ENCODE data around the gene KDM5A. TPM values are rescaled to one million over a fixed set of nuclear protein-coding genes. Genes with fewer than 3 reads are reported as not detected.

Gene KDM5A
- polyA plus RNA-seq, 1 donor (not counting 4 experiments of a cell fraction or from before 2014, with no cell fraction given) = 14.5 TPM

- Histone ChIP-seq H3K27me3 (ENCODE audit: control insufficient read depth, extremely low read depth, insufficient read depth, low read length) (peaks cover 13% of the 10 kb centered on the region), H3K4me2 (ENCODE audit: control insufficient read depth, extremely low read depth, insufficient read depth, low read depth, low read length) (no peak overlapping the region), H3K79me2 (ENCODE audit: control insufficient read depth, insufficient read depth, low read length) (no peaks in the 10 kb centered on the region), H3K4me3 (ENCODE audit: control insufficient read depth in 2 of 3, extremely low read depth in 1 of 3, insufficient read depth in 2 of 3, low read depth in 1 of 3, low read length in 3 of 3) (no peak overlapping the region), H4K20me1 (ENCODE audit: control insufficient read depth, extremely low read depth, insufficient read depth, low read length) (no peaks in the 10 kb centered on the region), H3K9me3 (ENCODE audit: control insufficient read depth, low read depth, low read length) (no peaks in the 10 kb centered on the region), H3K27ac (ENCODE audit: control insufficient read depth, insufficient read depth, low read length) (no peak overlapping the region), H3K36me3 (ENCODE audit: control insufficient read depth in 2 of 2, extremely low read depth in 1 of 2, insufficient read depth in 2 of 2, low read length in 2 of 2) (no peaks in the 10 kb centered on the region), H3K9me1 (ENCODE audit: control insufficient read depth, extremely low read depth, insufficient read depth, low read length) (no peaks in the 10 kb centered on the region), H3K9ac (ENCODE audit: control insufficient read depth, extremely low read depth, insufficient read depth, low read length) (no peak overlapping the region), H3K4me1 (ENCODE audit: control insufficient read depth, extremely low read depth, insufficient read depth, low read length) (no peaks in the 10 kb centered on the region), H2AFZ (ENCODE audit: control insufficient read depth, low read length) (no peak overlapping the region)
- no peak for DNase-seq (ENCODE audit: low read depth, low spot score)
- no peak for FAIRE-seq
- no peak for TF ChIP-seq EZH2 (IDR thresholded peaks at IDR 0.05; ENCODE audit: low read length)
- no peak for TF ChIP-seq CTCF (optimal IDR thresholded peaks at IDR 0.05 in 1 of 3, IDR thresholded peaks at IDR 0.05 in 1 of 3, conservative IDR thresholded peaks at IDR 0.05 in 1 of 3; ENCODE audit: extremely low read depth in 1 of 3, insufficient read depth in 2 of 3, low read length in 3 of 3)
- dilution Hi-C loops (cut with MboI; ENCODE audit: extremely low pct_ligation_motif_present, low sequenced_read_pairs) = no loop called here
Measured at GRCh38 chr12:254912-255311, 134.2 kb downstream of the KDM5A start.

GRCh38 chr12:254039-254438 lies 135.1 kb downstream of the KDM5A start:
- Histone ChIP-seq H2AFZ (ENCODE audit: control insufficient read depth, low read length) (no peak overlapping the region), H3K27me3 (ENCODE audit: control insufficient read depth, extremely low read depth, insufficient read depth, low read length) (peaks cover 9% of the 10 kb centered on the region), H3K36me3 (ENCODE audit: control insufficient read depth in 2 of 2, extremely low read depth in 1 of 2, insufficient read depth in 2 of 2, low read length in 2 of 2) (no peaks in the 10 kb centered on the region), H3K9me3 (ENCODE audit: control insufficient read depth, low read depth, low read length) (no peaks in the 10 kb centered on the region), H3K79me2 (ENCODE audit: control insufficient read depth, insufficient read depth, low read length) (no peaks in the 10 kb centered on the region), H3K9ac (ENCODE audit: control insufficient read depth, extremely low read depth, insufficient read depth, low read length) (no peak overlapping the region), H4K20me1 (ENCODE audit: control insufficient read depth, extremely low read depth, insufficient read depth, low read length) (no peaks in the 10 kb centered on the region), H3K4me2 (ENCODE audit: control insufficient read depth, extremely low read depth, insufficient read depth, low read depth, low read length) (no peak overlapping the region), H3K4me1 (ENCODE audit: control insufficient read depth, extremely low read depth, insufficient read depth, low read length) (no peaks in the 10 kb centered on the region), H3K27ac (ENCODE audit: control insufficient read depth, insufficient read depth, low read length) (no peak overlapping the region), H3K4me3 (ENCODE audit: control insufficient read depth in 2 of 3, extremely low read depth in 1 of 3, insufficient read depth in 2 of 3, low read depth in 1 of 3, low read length in 3 of 3) (no peak overlapping the region), H3K9me1 (ENCODE audit: control insufficient read depth, extremely low read depth, insufficient read depth, low read length) (no peaks in the 10 kb centered on the region)
- dilution Hi-C loops (cut with MboI; ENCODE audit: extremely low pct_ligation_motif_present, low sequenced_read_pairs) = no loop called here
- FAIRE-seq = no peak
- DNase-seq (ENCODE audit: low read depth, low spot score) = no peak
- no peak for TF ChIP-seq EZH2 (IDR thresholded peaks at IDR 0.05; ENCODE audit: low read length)
- no peak for TF ChIP-seq CTCF (optimal IDR thresholded peaks at IDR 0.05 in 1 of 3, IDR thresholded peaks at IDR 0.05 in 1 of 3, conservative IDR thresholded peaks at IDR 0.05 in 1 of 3; ENCODE audit: extremely low read depth in 1 of 3, insufficient read depth in 2 of 3, low read length in 3 of 3)

Data from keratinocyte (primary cell).